A549 (cell line): ENCODE measurements around the gene AGAP5. TPM values are rescaled to one million over a fixed set of nuclear protein-coding genes. Genes with fewer than 3 reads are reported as not detected.

Experiments used
- ATAC-seq, 2 experiments: fragments of 200-7000 bp in 1 of 2; fragments of >200 bp in 1 of 2; cut with Nextera tagmentation in 1 of 2; cut with Tn5 transposase in 1 of 2; 3 replicates each; pipeline versions ENCODE4 v1.8.0 to v1.9.1; 2018 to 2020; ENCODE audit warnings: mild to moderate bottlenecking in 1 of 2, moderate library complexity in 1 of 2
- CTCF ChIA-PET: fragments of 300-600 bp; sonication (Branson Sonifier 250); formaldehyde crosslinking; extraction: SDS; loops from one replicate; lab custom pipeline; 2021; ENCODE audit warnings: antibody characterized with exemption, inconsistent platforms; lab: Yijun Ruan, JAX
- POLR2A ChIA-PET: fragments of 350-600 bp; formaldehyde crosslinking; extraction: SDS; loops from one replicate; lab custom pipeline; 2021; ENCODE audit warnings: antibody characterized with exemption, inconsistent platforms; lab: Yijun Ruan, JAX
- DNase-seq, 2 experiments: peaks; one replicate each; pipeline versions ENCODE4 v3.0.0 to v3.0.0-alpha.2; 2011 to 2016; ENCODE audit warnings: low read depth in 1 of 2, low spot score in 1 of 2
- FAIRE-seq: peaks from 2 replicates; lab custom pipeline; 2011; peaks lifted over from hg19 to GRCh38; lab: Jason Lieb, UNC
- H3K27ac ChIP-seq, 2 experiments: fragments of >200 bp; sonication (Bioruptor Twin); formaldehyde crosslinking; 3 replicates each; pipeline ENCODE4 v1.5.1; 2016 to 2017
- H3K4me1 ChIP-seq: fragments of >200 bp; sonication (Bioruptor Twin); formaldehyde crosslinking; 3 replicates; pipeline ENCODE4 v1.6.1; 2016
- H3K4me2 ChIP-seq: fragments of >200 bp; sonication (Bioruptor Twin); formaldehyde crosslinking; 3 replicates; pipeline ENCODE4 v1.6.1; 2016
- H3K4me3 ChIP-seq: fragments of >200 bp; sonication (Bioruptor Twin); formaldehyde crosslinking; 3 replicates; pipeline ENCODE4 v1.5.1; 2016
- H3K9me3 ChIP-seq: fragments of >200 bp; sonication (Bioruptor Twin); formaldehyde crosslinking; 3 replicates; pipeline ENCODE4 v1.6.1; 2016
- CBX2 ChIP-seq: fragments of 200-600 bp; sonication (generic); IDR thresholded peaks from 2 replicates; pipeline ENCODE4 v1.6.1; 2016; ENCODE audit warnings: low read depth, mild to moderate bottlenecking, borderline replicate concordance
- CHD4 ChIP-seq: fragments of 200-600 bp; sonication (generic); IDR thresholded peaks from 2 replicates; pipeline ENCODE4 v1.6.1; 2016; ENCODE audit warnings: antibody characterized with exemption, mild to moderate bottlenecking, borderline replicate concordance
- EHMT2 ChIP-seq: fragments of 200-600 bp; sonication (generic); IDR thresholded peaks from 2 replicates; pipeline ENCODE4 v1.6.1; 2016; ENCODE audit warnings: antibody characterized with exemption, low read depth, mild to moderate bottlenecking, moderate library complexity
- ELK1 ChIP-seq: fragments of 150-350 bp; IDR thresholded peaks from 2 replicates; pipeline ENCODE4 v1.6.1; 2014; ENCODE audit warnings: low read depth, mild to moderate bottlenecking, low read length
- ESRRA ChIP-seq: fragments of 150-350 bp; IDR thresholded peaks from 2 replicates; pipeline ENCODE4 v1.6.1; 2014; ENCODE audit warnings: mild to moderate bottlenecking, low read length, borderline replicate concordance
- FOSB ChIP-seq: fragments of 250-450 bp; sonication (Bioruptor Pico); IDR thresholded peaks from 2 replicates; pipeline ENCODE4 v1.5.0; 2020; ENCODE audit warnings: mild to moderate bottlenecking, moderate library complexity
- GATA3 ChIP-seq: IDR thresholded peaks from 2 replicates; pipeline ENCODE4 v1.6.1; 2012; ENCODE audit warnings: borderline replicate concordance
- HEYL ChIP-seq: fragments of 250-450 bp; sonication (Bioruptor Pico); IDR thresholded peaks from 2 replicates; pipeline ENCODE4 v1.8.0; 2021; ENCODE audit warnings: mild to moderate bottlenecking, moderate library complexity
- HMGXB4 ChIP-seq: fragments of 250-450 bp; sonication (Bioruptor Pico); IDR thresholded peaks from 2 replicates; pipeline ENCODE4 v1.5.0; 2021; ENCODE audit warnings: mild to moderate bottlenecking, moderate library complexity, borderline replicate concordance
- HOXA7 ChIP-seq: fragments of 250-450 bp; sonication (Bioruptor Pico); IDR thresholded peaks from 2 replicates; pipeline ENCODE4 v1.5.0; 2020; ENCODE audit warnings: mild to moderate bottlenecking, moderate library complexity
- HOXB5 ChIP-seq: fragments of 250-450 bp; sonication (Bioruptor Pico); IDR thresholded peaks from 2 replicates; pipeline ENCODE4 v1.5.0; 2020; ENCODE audit warnings: mild to moderate bottlenecking, moderate library complexity
- MAFK ChIP-seq: fragments of 450-650 bp; IDR thresholded peaks from 2 replicates; pipeline ENCODE4 v1.6.1; 2014; ENCODE audit not compliant: partially characterized antibody
- MAZ ChIP-seq: fragments of 150-350 bp; IDR thresholded peaks from 2 replicates; pipeline ENCODE4 v1.6.1; 2014; ENCODE audit warnings: antibody characterized with exemption, low read depth, low read length, borderline replicate concordance
- PHF8 ChIP-seq: fragments of 200-600 bp; sonication (generic); IDR thresholded peaks from 2 replicates; pipeline ENCODE4 v1.6.1; 2016; ENCODE audit warnings: low read depth, mild to moderate bottlenecking, antibody characterized with exemption, moderate library complexity, borderline replicate concordance
- POLR2AphosphoS2 ChIP-seq: conservative IDR thresholded peaks from 2 replicates; pipeline ENCODE4 v1.6.1; 2012; ENCODE audit warnings: low read length, improper control_type of control experiment, inconsistent platforms
- RAD21 ChIP-seq, 2 experiments: fragments of >200 bp in 1 of 2; sonication (Bioruptor Twin) in 1 of 2; formaldehyde crosslinking in 1 of 2; IDR thresholded peaks in 1 of 2; conservative IDR thresholded peaks in 1 of 2; 2 replicates in 1 of 2; 3 replicates in 1 of 2; pipeline ENCODE4 v1.6.1; 2012 to 2018; ENCODE audit warnings: inconsistent platforms in 1 of 2
- RCOR1 ChIP-seq: fragments of 150-350 bp; IDR thresholded peaks from 2 replicates; pipeline ENCODE4 v1.6.1; 2014; ENCODE audit warnings: antibody characterized with exemption, low read length, low read depth
- ZFP36 ChIP-seq: fragments of 450-650 bp; IDR thresholded peaks from 2 replicates; pipeline ENCODE4 v1.6.1; 2014; ENCODE audit warnings: borderline replicate concordance; ENCODE audit not compliant: partially characterized antibody
- ZSCAN20 ChIP-seq: fragments of 250-450 bp; sonication (Bioruptor Pico); IDR thresholded peaks from 2 replicates; pipeline ENCODE4 v1.8.0; 2022; ENCODE audit warnings: mild to moderate bottlenecking, moderate library complexity
- WGBS: methylation state at CpG from one replicate; pipeline ENCODE4 v1.1.6; 2017; ENCODE audit errors: missing lambda C conversion rate; 5-methylcytosine and 5-hydroxymethylcytosine counted together
- polyA plus RNA-seq, 4 experiments: library from polyadenylated mRNA; depleted of rRNA in 3 of 4; stranded (reverse); fragments of >200 nt; fragmentation: RNase III in 1 of 4; extraction: RNeasy Plus Mini Kit Qiagen cat#74134 plus additional on column Dnase treatment in 1 of 4; gene quantifications; 2 replicates in 3 of 4; 3 replicates in 1 of 4; pipeline ENCODE4 v1.2.3, GENCODE V29; 2011 to 2017
- TF ChIP-seq, protein P1 (sequence below): IDR thresholded peaks from 2 replicates; pipeline ENCODE4 v1.6.1; 2012; ENCODE audit warnings: low read depth, borderline replicate concordance
- TF ChIP-seq, protein P2 (sequence below): fragments of >200 bp; sonication (Bioruptor Twin); formaldehyde crosslinking; IDR thresholded peaks from 3 replicates; pipeline ENCODE4 v1.6.1; 2016
- TF ChIP-seq, protein P3 (sequence below): fragments of 450-650 bp; IDR thresholded peaks from 2 replicates; pipeline ENCODE4 v1.6.1; 2014; ENCODE audit warnings: antibody characterized with exemption

AGAP5 gene
- polyA plus RNA-seq, 2 of the 4 experiments (the other 2 are of a cell fraction): 2.5 to 4.0 TPM

- no peak for FAIRE-seq
- ChIA-PET CTCF (interaction anchor here (2.6 to 7.7 kb wide), 2 partner anchors 8 to 107 kb away, joined by 13 to 77 read pairs; partner anchors contain the start of gene MYOZ1), POLR2A (no interaction called here)
- H3K9me3 ChIP-seq: no peaks in the 10 kb centered on the region
- DNase-seq: no peak
- no peak overlapping the region for H3K4me3 ChIP-seq
- ATAC-seq: peak; percentile 27 to 41; a peak in 2 of 6 replicates
- H3K4me2 ChIP-seq: no peak overlapping the region
- no peaks in the 10 kb centered on the region for H3K4me1 ChIP-seq
- H3K27ac ChIP-seq: no peak overlapping the region
- TF ChIP-seq ZFP36 (no peak), CBX2 (no peak), ESRRA (no peak), MAFK (no peak), FOSB (no peak), POLR2AphosphoS2 (no peak)
- 0% methylated on average over 1 of the region's 1 CpG for WGBS
Observed at GRCh38 chr10:73635781-73636180, 62.1 kb downstream of the AGAP5 start.

- Histone ChIP-seq H3K27ac (no peak overlapping the region), H3K9me3 (no peaks in the 10 kb centered on the region), H3K4me1 (no peaks in the 10 kb centered on the region), H3K4me2 (no peak overlapping the region), H3K4me3 (no peak overlapping the region)
- DNase-seq (no peak), ATAC-seq (peak in 1 of 2 experiments; percentile 27; a peak in 2 of 6 replicates), FAIRE-seq (no peak)
- WGBS: 51% methylated on average over 5 of the region's 5 CpGs
- ChIA-PET CTCF (interaction anchor here (1.2 to 7.7 kb wide), 3 partner anchors 9 to 105 kb away, joined by 6 to 77 read pairs (median 13); partner anchors contain the start of gene MYOZ1), POLR2A (no interaction called here)
- TF ChIP-seq, protein P1, sequence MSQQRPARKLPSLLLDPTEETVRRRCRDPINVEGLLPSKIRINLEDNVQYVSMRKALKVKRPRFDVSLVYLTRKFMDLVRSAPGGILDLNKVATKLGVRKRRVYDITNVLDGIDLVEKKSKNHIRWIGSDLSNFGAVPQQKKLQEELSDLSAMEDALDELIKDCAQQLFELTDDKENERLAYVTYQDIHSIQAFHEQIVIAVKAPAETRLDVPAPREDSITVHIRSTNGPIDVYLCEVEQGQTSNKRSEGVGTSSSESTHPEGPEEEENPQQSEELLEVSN: no peak
Observed at GRCh38 chr10:73634421-73634820, 63.5 kb downstream of the AGAP5 start.

- TF ChIP-seq ZSCAN20 (CRISPR knock-in tag) (no peak), HMGXB4 (no peak), ELK1 (no peak), CHD4 (no peak), HOXB5 (CRISPR knock-in tag) (no peak), GATA3 (no peak), HEYL (CRISPR knock-in tag) (no peak), MAZ (no peak), RCOR1 (no peak), HOXA7 (CRISPR knock-in tag) (no peak), RAD21 (conservative IDR thresholded peaks at IDR 0.05 in 1 of 2, IDR thresholded peaks at IDR 0.05 in 1 of 2) (no peak), PHF8 (no peak), EHMT2 (no peak), CBX2 (no peak)
- TF ChIP-seq, protein P2, sequence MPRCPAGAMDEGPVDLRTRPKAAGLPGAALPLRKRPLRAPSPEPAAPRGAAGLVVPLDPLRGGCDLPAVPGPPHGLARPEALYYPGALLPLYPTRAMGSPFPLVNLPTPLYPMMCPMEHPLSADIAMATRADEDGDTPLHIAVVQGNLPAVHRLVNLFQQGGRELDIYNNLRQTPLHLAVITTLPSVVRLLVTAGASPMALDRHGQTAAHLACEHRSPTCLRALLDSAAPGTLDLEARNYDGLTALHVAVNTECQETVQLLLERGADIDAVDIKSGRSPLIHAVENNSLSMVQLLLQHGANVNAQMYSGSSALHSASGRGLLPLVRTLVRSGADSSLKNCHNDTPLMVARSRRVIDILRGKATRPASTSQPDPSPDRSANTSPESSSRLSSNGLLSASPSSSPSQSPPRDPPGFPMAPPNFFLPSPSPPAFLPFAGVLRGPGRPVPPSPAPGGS: no peak
- TF ChIP-seq, protein P3, sequence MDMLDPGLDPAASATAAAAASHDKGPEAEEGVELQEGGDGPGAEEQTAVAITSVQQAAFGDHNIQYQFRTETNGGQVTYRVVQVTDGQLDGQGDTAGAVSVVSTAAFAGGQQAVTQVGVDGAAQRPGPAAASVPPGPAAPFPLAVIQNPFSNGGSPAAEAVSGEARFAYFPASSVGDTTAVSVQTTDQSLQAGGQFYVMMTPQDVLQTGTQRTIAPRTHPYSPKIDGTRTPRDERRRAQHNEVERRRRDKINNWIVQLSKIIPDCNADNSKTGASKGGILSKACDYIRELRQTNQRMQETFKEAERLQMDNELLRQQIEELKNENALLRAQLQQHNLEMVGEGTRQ: no peak
- TF ChIP-seq, all 56 proteins: peak for 0
- no peak overlapping the region for H3K4me2 ChIP-seq
- DNase-seq: no peak
- no peak overlapping the region for H3K4me3 ChIP-seq
- no peaks in the 10 kb centered on the region for H3K9me3 ChIP-seq
- no peak for FAIRE-seq
- WGBS: 89% methylated on average over 5 of the region's 5 CpGs
- POLR2A ChIA-PET: no interaction called here
- CTCF ChIA-PET: interaction anchor here (0.7 to 7.7 kb wide), 3 partner anchors 14 to 100 kb away, joined by 3 to 77 read pairs (median 34); partner anchors contain the start of genes MYOZ1 and SYNPO2L
- peaks cover 13% of the 10 kb centered on the region for H3K4me1 ChIP-seq
- no peak overlapping the region for H3K27ac ChIP-seq
- ATAC-seq: no peak
Observed at GRCh38 chr10:73629165-73629564, 68.7 kb downstream of the AGAP5 start.
